K562 (cell line): ENCODE results near the gene P2RX2. TPM values are rescaled to one million over a fixed set of nuclear protein-coding genes. Genes with fewer than 3 reads are reported as not detected.

Experiments
- FOXJ2 ChIP-seq: fragments of 200-800 bp; sonication (Bioruptor generic); IDR thresholded peaks from 2 replicates; pipeline ENCODE4 v1.6.1; 2016; ENCODE audit warnings: missing genetic modification characterization, missing compliant biosample characterization
- JUND ChIP-seq, 2 experiments: IDR thresholded peaks; 2 replicates in 1 of 2; 3 replicates in 1 of 2; pipeline ENCODE4 v1.6.1; 2011; ENCODE audit warnings: borderline replicate concordance in 2 of 2, low read depth in 2 of 2, low read length in 2 of 2, improper control_type of control experiment in 1 of 2, missing biosample characterization in 1 of 2, missing genetic modification characterization in 1 of 2, missing genetic modification reagents in 1 of 2
- KLF1 ChIP-seq: fragments of 450-650 bp; IDR thresholded peaks from 2 replicates; pipeline ENCODE4 v1.6.1; 2016; ENCODE audit warnings: missing genetic modification characterization, missing compliant biosample characterization
- RCOR1 ChIP-seq, 2 experiments: IDR thresholded peaks; 2 replicates each; pipeline ENCODE4 v1.6.1; 2012; ENCODE audit warnings: low read depth in 2 of 2, low read length in 2 of 2, borderline replicate concordance in 1 of 2, improper control_type of control experiment in 1 of 2
- TCFL5 ChIP-seq: fragments of 250-450 bp; sonication (Bioruptor Pico); conservative IDR thresholded peaks from 2 replicates; pipeline ENCODE4 v1.6.1; 2021; ENCODE audit warnings: mild to moderate bottlenecking, moderate library complexity, matching md5 sums
- THRAP3 ChIP-seq: fragments of 450-650 bp; IDR thresholded peaks from 2 replicates; pipeline ENCODE4 v1.6.1; 2016; ENCODE audit warnings: mild to moderate bottlenecking, inconsistent platforms, borderline replicate concordance
- ZNF347 ChIP-seq: fragments of 450-650 bp; formaldehyde crosslinking; IDR thresholded peaks from 2 replicates; pipeline ENCODE4 v1.4.0; 2020; ENCODE audit warnings: low read depth, mild to moderate bottlenecking, moderate library complexity
- ZNF445 ChIP-seq: fragments of 250-450 bp; sonication (Bioruptor Pico); IDR thresholded peaks from 2 replicates; pipeline ENCODE4 v1.4.0; 2020; ENCODE audit warnings: low read depth, mild to moderate bottlenecking, moderate library complexity
- ZNF699 ChIP-seq: fragments of 250-450 bp; sonication (Bioruptor Pico); IDR thresholded peaks from 2 replicates; pipeline ENCODE4 v1.8.0; 2021; ENCODE audit warnings: mild to moderate bottlenecking, moderate library complexity; ENCODE audit not compliant: insufficient replicate concordance
- ZNF780A ChIP-seq: fragments of 250-450 bp; sonication (Bioruptor Pico); IDR thresholded peaks from 2 replicates; pipeline ENCODE4 v1.5.0; 2021; ENCODE audit warnings: mild to moderate bottlenecking
- polyA plus RNA-seq, 8 experiments: library from polyadenylated mRNA; depleted of rRNA in 4 of 8; stranded (reverse) in 5 of 8; unstranded in 3 of 8; fragments of >200 nt; fragmentation: Nextera tagmentation in 2 of 8; fragmentation: Illumina TruSeq in 1 of 8; extraction: Ambion mirVana in 2 of 8; extraction: Trizol in 1 of 8; gene quantifications; 2 replicates each; pipeline versions ENCODE4 v1.2.1 to v1.2.3, GENCODE V29; 2011 to 2014; ENCODE audit warnings: inconsistent platforms in 1 of 8, missing spikeins in 1 of 8
- total RNA-seq, 7 experiments: library from RNA; depleted of rRNA in 6 of 7; stranded (reverse); fragments of >200 nt in 6 of 7; fragmentation: Illumina TruSeq in 2 of 7; extraction: Trizol in 2 of 7; gene quantifications; 2 replicates each; pipeline versions ENCODE4 v1.2.1 to v1.2.3, GENCODE V29; 2011 to 2021; ENCODE audit warnings: low replicate concordance in 1 of 7
- TF ChIP-seq, protein P1 (sequence below): IDR thresholded peaks from 3 replicates; pipeline ENCODE4 v1.6.1; 2011; ENCODE audit warnings: borderline replicate concordance, mild to moderate bottlenecking, moderate library complexity; ENCODE audit not compliant: insufficient read length; ENCODE audit errors: extremely low read depth
- TF ChIP-seq, protein P2 (sequence below): fragments of 450-650 bp; formaldehyde crosslinking; conservative IDR thresholded peaks from 2 replicates; pipeline ENCODE4 v1.4.0; 2022; ENCODE audit warnings: mild to moderate bottlenecking, missing genetic modification characterization
- TF ChIP-seq, protein P3 (sequence below): sonication (generic); formaldehyde crosslinking; IDR thresholded peaks from 2 replicates; pipeline ENCODE4 v1.8.1; 2022; ENCODE audit warnings: missing genetic modification reagents
- TF ChIP-seq, protein P4 (sequence below): sonication (generic); formaldehyde crosslinking; IDR thresholded peaks from 2 replicates; pipeline ENCODE4 v1.9.0; 2022; ENCODE audit warnings: mild to moderate bottlenecking, missing genetic modification reagents
- TF ChIP-seq, protein P5 (sequence below): fragments of 250-450 bp; sonication (Bioruptor Pico); IDR thresholded peaks from 2 replicates; pipeline ENCODE4 v1.8.0; 2021; ENCODE audit warnings: mild to moderate bottlenecking, moderate library complexity
- TF ChIP-seq, protein P6 (sequence below), 2 experiments: fragments of 250-450 bp in 1 of 2; fragments of 450-650 bp in 1 of 2; sonication (Bioruptor Pico) in 1 of 2; IDR thresholded peaks; 2 replicates each; pipeline versions ENCODE4 v1.6.1 to v1.8.0; 2016 to 2021; ENCODE audit warnings: mild to moderate bottlenecking in 2 of 2, moderate library complexity in 2 of 2, missing compliant biosample characterization in 1 of 2, missing genetic modification characterization in 1 of 2
- TF ChIP-seq, protein P7 (sequence below): IDR thresholded peaks from 3 replicates; pipeline ENCODE4 v1.6.1; 2011; ENCODE audit warnings: borderline replicate concordance, mild to moderate bottlenecking; ENCODE audit not compliant: insufficient read length, insufficient read depth

P2RX2 gene
- total and polyA plus RNA-seq, 9 of the 15 experiments (the other 6 are each of a cell fraction or from before 2014, with no cell fraction given): not detected

DNA sequence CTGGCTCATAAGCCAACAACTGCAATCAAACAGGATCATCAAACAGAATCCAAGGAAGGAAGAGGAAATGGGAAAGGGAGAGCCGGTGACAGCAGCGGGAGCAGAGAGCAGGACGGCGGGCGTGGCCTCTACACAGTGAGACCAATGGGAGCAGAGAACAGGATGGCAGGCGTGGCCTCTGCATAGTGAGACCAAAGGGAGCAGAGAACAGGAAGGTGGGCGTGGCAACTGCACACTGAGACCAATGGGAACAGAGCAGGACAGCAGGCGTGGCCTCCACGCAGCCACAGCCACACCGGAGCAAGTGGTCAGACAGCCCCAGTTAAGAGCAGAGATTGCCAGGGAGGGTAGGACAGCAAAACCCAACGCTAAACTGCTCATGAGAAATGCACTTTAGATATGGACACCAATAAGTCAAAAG, 24.6 kb upstream of the P2RX2 start (continued):
- no peak for TF ChIP-seq ZNF445 (CRISPR knock-in tag)
- TF ChIP-seq, protein P1, sequence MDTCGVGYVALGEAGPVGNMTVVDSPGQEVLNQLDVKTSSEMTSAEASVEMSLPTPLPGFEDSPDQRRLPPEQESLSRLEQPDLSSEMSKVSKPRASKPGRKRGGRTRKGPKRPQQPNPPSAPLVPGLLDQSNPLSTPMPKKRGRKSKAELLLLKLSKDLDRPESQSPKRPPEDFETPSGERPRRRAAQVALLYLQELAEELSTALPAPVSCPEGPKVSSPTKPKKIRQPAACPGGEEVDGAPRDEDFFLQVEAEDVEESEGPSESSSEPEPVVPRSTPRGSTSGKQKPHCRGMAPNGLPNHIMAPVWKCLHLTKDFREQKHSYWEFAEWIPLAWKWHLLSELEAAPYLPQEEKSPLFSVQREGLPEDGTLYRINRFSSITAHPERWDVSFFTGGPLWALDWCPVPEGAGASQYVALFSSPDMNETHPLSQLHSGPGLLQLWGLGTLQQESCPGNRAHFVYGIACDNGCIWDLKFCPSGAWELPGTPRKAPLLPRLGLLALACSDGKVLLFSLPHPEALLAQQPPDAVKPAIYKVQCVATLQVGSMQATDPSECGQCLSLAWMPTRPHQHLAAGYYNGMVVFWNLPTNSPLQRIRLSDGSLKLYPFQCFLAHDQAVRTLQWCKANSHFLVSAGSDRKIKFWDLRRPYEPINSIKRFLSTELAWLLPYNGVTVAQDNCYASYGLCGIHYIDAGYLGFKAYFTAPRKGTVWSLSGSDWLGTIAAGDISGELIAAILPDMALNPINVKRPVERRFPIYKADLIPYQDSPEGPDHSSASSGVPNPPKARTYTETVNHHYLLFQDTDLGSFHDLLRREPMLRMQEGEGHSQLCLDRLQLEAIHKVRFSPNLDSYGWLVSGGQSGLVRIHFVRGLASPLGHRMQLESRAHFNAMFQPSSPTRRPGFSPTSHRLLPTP: no peak
- TF ChIP-seq ZNF347 (CRISPR knock-in tag): no peak
- no peak for TF ChIP-seq THRAP3
- TF ChIP-seq, protein P2, sequence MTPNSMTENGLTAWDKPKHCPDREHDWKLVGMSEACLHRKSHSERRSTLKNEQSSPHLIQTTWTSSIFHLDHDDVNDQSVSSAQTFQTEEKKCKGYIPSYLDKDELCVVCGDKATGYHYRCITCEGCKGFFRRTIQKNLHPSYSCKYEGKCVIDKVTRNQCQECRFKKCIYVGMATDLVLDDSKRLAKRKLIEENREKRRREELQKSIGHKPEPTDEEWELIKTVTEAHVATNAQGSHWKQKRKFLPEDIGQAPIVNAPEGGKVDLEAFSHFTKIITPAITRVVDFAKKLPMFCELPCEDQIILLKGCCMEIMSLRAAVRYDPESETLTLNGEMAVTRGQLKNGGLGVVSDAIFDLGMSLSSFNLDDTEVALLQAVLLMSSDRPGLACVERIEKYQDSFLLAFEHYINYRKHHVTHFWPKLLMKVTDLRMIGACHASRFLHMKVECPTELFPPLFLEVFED: no peak
- TF ChIP-seq, protein P3, sequence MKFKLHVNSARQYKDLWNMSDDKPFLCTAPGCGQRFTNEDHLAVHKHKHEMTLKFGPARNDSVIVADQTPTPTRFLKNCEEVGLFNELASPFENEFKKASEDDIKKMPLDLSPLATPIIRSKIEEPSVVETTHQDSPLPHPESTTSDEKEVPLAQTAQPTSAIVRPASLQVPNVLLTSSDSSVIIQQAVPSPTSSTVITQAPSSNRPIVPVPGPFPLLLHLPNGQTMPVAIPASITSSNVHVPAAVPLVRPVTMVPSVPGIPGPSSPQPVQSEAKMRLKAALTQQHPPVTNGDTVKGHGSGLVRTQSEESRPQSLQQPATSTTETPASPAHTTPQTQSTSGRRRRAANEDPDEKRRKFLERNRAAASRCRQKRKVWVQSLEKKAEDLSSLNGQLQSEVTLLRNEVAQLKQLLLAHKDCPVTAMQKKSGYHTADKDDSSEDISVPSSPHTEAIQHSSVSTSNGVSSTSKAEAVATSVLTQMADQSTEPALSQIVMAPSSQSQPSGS: no peak
- TF ChIP-seq, protein P4, sequence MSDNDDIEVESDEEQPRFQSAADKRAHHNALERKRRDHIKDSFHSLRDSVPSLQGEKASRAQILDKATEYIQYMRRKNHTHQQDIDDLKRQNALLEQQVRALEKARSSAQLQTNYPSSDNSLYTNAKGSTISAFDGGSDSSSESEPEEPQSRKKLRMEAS (CRISPR knock-in tag): 0 out of 2 replicates have a peak, but pooled peaks have one; percentile 41
- TF ChIP-seq KLF1 (tag): no peak
- TF ChIP-seq FOXJ2 (tag): no peak
- TF ChIP-seq, protein P5, sequence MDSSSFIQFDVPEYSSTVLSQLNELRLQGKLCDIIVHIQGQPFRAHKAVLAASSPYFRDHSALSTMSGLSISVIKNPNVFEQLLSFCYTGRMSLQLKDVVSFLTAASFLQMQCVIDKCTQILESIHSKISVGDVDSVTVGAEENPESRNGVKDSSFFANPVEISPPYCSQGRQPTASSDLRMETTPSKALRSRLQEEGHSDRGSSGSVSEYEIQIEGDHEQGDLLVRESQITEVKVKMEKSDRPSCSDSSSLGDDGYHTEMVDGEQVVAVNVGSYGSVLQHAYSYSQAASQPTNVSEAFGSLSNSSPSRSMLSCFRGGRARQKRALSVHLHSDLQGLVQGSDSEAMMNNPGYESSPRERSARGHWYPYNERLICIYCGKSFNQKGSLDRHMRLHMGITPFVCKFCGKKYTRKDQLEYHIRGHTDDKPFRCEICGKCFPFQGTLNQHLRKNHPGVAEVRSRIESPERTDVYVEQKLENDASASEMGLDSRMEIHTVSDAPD (CRISPR knock-in tag): no peak
- TF ChIP-seq TCFL5 (CRISPR knock-in tag): no peak
- TF ChIP-seq ZNF699 (CRISPR knock-in tag): no peak
- TF ChIP-seq JUND (IDR thresholded peaks at IDR 0.05; ENCODE audit: borderline replicate concordance, low read depth, low read length): 0 out of 2 replicates have a peak, but pooled peaks have one; percentile 20
- no peak for TF ChIP-seq JUND (tag; IDR thresholded peaks at IDR 0.05; ENCODE audit: borderline replicate concordance, low read depth, low read length)
- TF ChIP-seq, protein P6, sequence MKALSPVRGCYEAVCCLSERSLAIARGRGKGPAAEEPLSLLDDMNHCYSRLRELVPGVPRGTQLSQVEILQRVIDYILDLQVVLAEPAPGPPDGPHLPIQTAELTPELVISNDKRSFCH (CRISPR knock-in tag; IDR thresholded peaks at IDR 0.05): no peak
- TF ChIP-seq, protein P6 (tag; IDR thresholded peaks at IDR 0.05): no peak
- no peak for TF ChIP-seq ZNF780A
- peak in 1 of 2 experiments; percentile 39; a peak in 1 of 4 replicates for TF ChIP-seq RCOR1 (IDR thresholded peaks at IDR 0.05; ENCODE audit: borderline replicate concordance in 1 of 2, low read depth in 2 of 2, low read length in 2 of 2)
- TF ChIP-seq, protein P7, sequence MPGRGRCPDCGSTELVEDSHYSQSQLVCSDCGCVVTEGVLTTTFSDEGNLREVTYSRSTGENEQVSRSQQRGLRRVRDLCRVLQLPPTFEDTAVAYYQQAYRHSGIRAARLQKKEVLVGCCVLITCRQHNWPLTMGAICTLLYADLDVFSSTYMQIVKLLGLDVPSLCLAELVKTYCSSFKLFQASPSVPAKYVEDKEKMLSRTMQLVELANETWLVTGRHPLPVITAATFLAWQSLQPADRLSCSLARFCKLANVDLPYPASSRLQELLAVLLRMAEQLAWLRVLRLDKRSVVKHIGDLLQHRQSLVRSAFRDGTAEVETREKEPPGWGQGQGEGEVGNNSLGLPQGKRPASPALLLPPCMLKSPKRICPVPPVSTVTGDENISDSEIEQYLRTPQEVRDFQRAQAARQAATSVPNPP: no peak
